A549 (cell line): Measurements from ENCODE around the gene TES. TPM values are rescaled to one million over a fixed set of nuclear protein-coding genes. Genes with fewer than 3 reads are reported as not detected.

ENCODE experiments used
- ATAC-seq, 2 experiments: fragments of 200-7000 bp in 1 of 2; fragments of >200 bp in 1 of 2; cut with Nextera tagmentation in 1 of 2; cut with Tn5 transposase in 1 of 2; 3 replicates each; pipeline versions ENCODE4 v1.8.0 to v1.9.1; 2018 to 2020; ENCODE audit warnings: mild to moderate bottlenecking in 1 of 2, moderate library complexity in 1 of 2
- CTCF ChIA-PET: fragments of 300-600 bp; sonication (Branson Sonifier 250); formaldehyde crosslinking; extraction: SDS; loops from one replicate; lab custom pipeline; 2021; ENCODE audit warnings: antibody characterized with exemption, inconsistent platforms; lab: Yijun Ruan, JAX
- POLR2A ChIA-PET: fragments of 350-600 bp; formaldehyde crosslinking; extraction: SDS; loops from one replicate; lab custom pipeline; 2021; ENCODE audit warnings: antibody characterized with exemption, inconsistent platforms; lab: Yijun Ruan, JAX
- DNase-seq, 2 experiments: peaks; one replicate each; pipeline versions ENCODE4 v3.0.0 to v3.0.0-alpha.2; 2011 to 2016; ENCODE audit warnings: low read depth in 1 of 2, low spot score in 1 of 2
- FAIRE-seq: peaks from 2 replicates; lab custom pipeline; 2011; peaks lifted over from hg19 to GRCh38; lab: Jason Lieb, UNC
- H3K27ac ChIP-seq, 2 experiments: fragments of >200 bp; sonication (Bioruptor Twin); formaldehyde crosslinking; 3 replicates each; pipeline ENCODE4 v1.5.1; 2016 to 2017
- H3K4me1 ChIP-seq: fragments of >200 bp; sonication (Bioruptor Twin); formaldehyde crosslinking; 3 replicates; pipeline ENCODE4 v1.6.1; 2016
- H3K4me2 ChIP-seq: fragments of >200 bp; sonication (Bioruptor Twin); formaldehyde crosslinking; 3 replicates; pipeline ENCODE4 v1.6.1; 2016
- H3K4me3 ChIP-seq: fragments of >200 bp; sonication (Bioruptor Twin); formaldehyde crosslinking; 3 replicates; pipeline ENCODE4 v1.5.1; 2016
- H3K9me3 ChIP-seq: fragments of >200 bp; sonication (Bioruptor Twin); formaldehyde crosslinking; 3 replicates; pipeline ENCODE4 v1.6.1; 2016
- CBX2 ChIP-seq: fragments of 200-600 bp; sonication (generic); IDR thresholded peaks from 2 replicates; pipeline ENCODE4 v1.6.1; 2016; ENCODE audit warnings: low read depth, mild to moderate bottlenecking, borderline replicate concordance
- CBX8 ChIP-seq: fragments of 200-600 bp; sonication (generic); IDR thresholded peaks from 2 replicates; pipeline ENCODE4 v1.6.1; 2016
- CEBPB ChIP-seq, 2 experiments: fragments of >200 bp in 1 of 2; sonication (Bioruptor Twin) in 1 of 2; formaldehyde crosslinking in 1 of 2; IDR thresholded peaks; 2 replicates each; pipeline ENCODE4 v1.6.1; 2012 to 2016
- ESRRA ChIP-seq: fragments of 150-350 bp; IDR thresholded peaks from 2 replicates; pipeline ENCODE4 v1.6.1; 2014; ENCODE audit warnings: mild to moderate bottlenecking, low read length, borderline replicate concordance
- FOSB ChIP-seq: fragments of 250-450 bp; sonication (Bioruptor Pico); IDR thresholded peaks from 2 replicates; pipeline ENCODE4 v1.5.0; 2020; ENCODE audit warnings: mild to moderate bottlenecking, moderate library complexity
- FOSL2 ChIP-seq, 2 experiments: fragments of 450-650 bp in 1 of 2; fragments of >200 bp in 1 of 2; sonication (Bioruptor Twin) in 1 of 2; formaldehyde crosslinking; IDR thresholded peaks; 2 replicates each; pipeline versions ENCODE4 v1.5.0 to v1.6.1; 2016 to 2020; ENCODE audit warnings: mild to moderate bottlenecking in 1 of 2, moderate library complexity in 1 of 2
- FOXS1 ChIP-seq: fragments of 250-450 bp; sonication (Bioruptor Pico); IDR thresholded peaks from 2 replicates; pipeline ENCODE4 v1.5.0; 2020; ENCODE audit warnings: mild to moderate bottlenecking, moderate library complexity
- HDAC2 ChIP-seq: fragments of 200-600 bp; sonication (generic); IDR thresholded peaks from 2 replicates; pipeline ENCODE4 v1.6.1; 2016
- HES2 ChIP-seq: fragments of >200 bp; sonication (Bioruptor Twin); formaldehyde crosslinking; IDR thresholded peaks from 2 replicates; pipeline ENCODE4 v1.6.1; 2016
- HMGXB4 ChIP-seq: fragments of 250-450 bp; sonication (Bioruptor Pico); IDR thresholded peaks from 2 replicates; pipeline ENCODE4 v1.5.0; 2021; ENCODE audit warnings: mild to moderate bottlenecking, moderate library complexity, borderline replicate concordance
- HOXB13 ChIP-seq: fragments of 250-450 bp; sonication (Bioruptor Pico); IDR thresholded peaks from 2 replicates; pipeline ENCODE4 v1.5.0; 2020; ENCODE audit warnings: low read depth, mild to moderate bottlenecking, moderate library complexity
- JUNB ChIP-seq: fragments of >200 bp; sonication (Bioruptor Twin); formaldehyde crosslinking; IDR thresholded peaks from 2 replicates; pipeline ENCODE4 v1.6.1; 2016
- MAFK ChIP-seq: fragments of 450-650 bp; IDR thresholded peaks from 2 replicates; pipeline ENCODE4 v1.6.1; 2014; ENCODE audit not compliant: partially characterized antibody
- NPAS2 ChIP-seq: fragments of 250-450 bp; sonication (Bioruptor Pico); IDR thresholded peaks from 2 replicates; pipeline ENCODE4 v1.8.0; 2022; ENCODE audit warnings: mild to moderate bottlenecking, moderate library complexity, borderline replicate concordance
- PBX3 ChIP-seq: IDR thresholded peaks from 2 replicates; pipeline ENCODE4 v1.6.1; 2012
- POLR2A ChIP-seq: IDR thresholded peaks from 2 replicates; pipeline ENCODE4 v1.6.1; 2012; ENCODE audit warnings: mild to moderate bottlenecking, low read length
- POLR2AphosphoS2 ChIP-seq: conservative IDR thresholded peaks from 2 replicates; pipeline ENCODE4 v1.6.1; 2012; ENCODE audit warnings: low read length, improper control_type of control experiment, inconsistent platforms
- RAD21 ChIP-seq, 2 experiments: fragments of >200 bp in 1 of 2; sonication (Bioruptor Twin) in 1 of 2; formaldehyde crosslinking in 1 of 2; IDR thresholded peaks in 1 of 2; conservative IDR thresholded peaks in 1 of 2; 2 replicates in 1 of 2; 3 replicates in 1 of 2; pipeline ENCODE4 v1.6.1; 2012 to 2018; ENCODE audit warnings: inconsistent platforms in 1 of 2
- RARB ChIP-seq: fragments of 250-450 bp; sonication (Bioruptor Pico); IDR thresholded peaks from 2 replicates; pipeline ENCODE4 v1.8.0; 2021; ENCODE audit warnings: mild to moderate bottlenecking, moderate library complexity
- RCOR1 ChIP-seq: fragments of 150-350 bp; IDR thresholded peaks from 2 replicates; pipeline ENCODE4 v1.6.1; 2014; ENCODE audit warnings: antibody characterized with exemption, low read length, low read depth
- RFX5 ChIP-seq: fragments of 450-650 bp; IDR thresholded peaks from 2 replicates; pipeline ENCODE4 v1.7.1; 2014; ENCODE audit warnings: antibody characterized with exemption, mild to moderate bottlenecking, moderate library complexity
- RNF2 ChIP-seq: fragments of 200-600 bp; sonication (generic); IDR thresholded peaks from 2 replicates; pipeline ENCODE4 v1.6.1; 2016; ENCODE audit warnings: low read depth, mild to moderate bottlenecking, antibody characterized with exemption, moderate library complexity, borderline replicate concordance
- SMC3 ChIP-seq: fragments of >200 bp; sonication (Bioruptor Twin); formaldehyde crosslinking; IDR thresholded peaks from 3 replicates; pipeline ENCODE4 v1.6.1; 2018; ENCODE audit warnings: inconsistent platforms
- TFCP2L1 ChIP-seq: fragments of 250-450 bp; sonication (Bioruptor Pico); IDR thresholded peaks from 2 replicates; pipeline ENCODE4 v1.5.0; 2021; ENCODE audit warnings: mild to moderate bottlenecking
- TP53 ChIP-seq: fragments of 250-450 bp; sonication (Bioruptor Pico); IDR thresholded peaks from 2 replicates; pipeline ENCODE4 v1.5.0; 2021; ENCODE audit warnings: mild to moderate bottlenecking, moderate library complexity
- USF2 ChIP-seq: fragments of 450-650 bp; IDR thresholded peaks from 2 replicates; pipeline ENCODE4 v1.6.1; 2014; ENCODE audit warnings: antibody characterized with exemption
- ZC3H11A ChIP-seq: fragments of 450-650 bp; IDR thresholded peaks from 2 replicates; pipeline ENCODE4 v1.6.1; 2014; ENCODE audit warnings: antibody characterized with exemption, mild to moderate bottlenecking
- ZSCAN20 ChIP-seq: fragments of 250-450 bp; sonication (Bioruptor Pico); IDR thresholded peaks from 2 replicates; pipeline ENCODE4 v1.8.0; 2022; ENCODE audit warnings: mild to moderate bottlenecking, moderate library complexity
- WGBS: methylation state at CpG from one replicate; pipeline ENCODE4 v1.1.6; 2017; ENCODE audit errors: missing lambda C conversion rate; 5-methylcytosine and 5-hydroxymethylcytosine counted together
- polyA plus RNA-seq, 4 experiments: library from polyadenylated mRNA; depleted of rRNA in 3 of 4; stranded (reverse); fragments of >200 nt; fragmentation: RNase III in 1 of 4; extraction: RNeasy Plus Mini Kit Qiagen cat#74134 plus additional on column Dnase treatment in 1 of 4; gene quantifications; 2 replicates in 3 of 4; 3 replicates in 1 of 4; pipeline ENCODE4 v1.2.3, GENCODE V29; 2011 to 2017

The TES gene
- polyA plus RNA-seq, 2 of the 4 experiments (the other 2 are of a cell fraction), result 45.9 to 134 TPM

GRCh38 chr7:116285252-116285651 is 74.9 kb downstream of the TES start:
- TF ChIP-seq FOSL2 (IDR thresholded peaks at IDR 0.05) (no peak), FOSL2 (CRISPR knock-in tag; IDR thresholded peaks at IDR 0.05) (0 out of 2 replicates have a peak, but pooled peaks have one; percentile 31), PBX3 (no peak)
- Histone ChIP-seq H3K4me1 (peaks cover 14% of the 10 kb centered on the region; the same call in 2 of the 3 replicates), H3K9me3 (no peaks in the 10 kb centered on the region), H3K27ac (no peak overlapping the region), H3K4me3 (no peak overlapping the region), H3K4me2 (no peak overlapping the region)
- DNase-seq (no peak), FAIRE-seq (no peak), ATAC-seq (no peak)
- WGBS, result 95% methylated on average over 1 of the region's 1 CpG
- ChIA-PET CTCF (interaction anchor here (0.8 to 1.5 kb wide), 2 partner anchors 13 to 26 kb away, joined by 3 read pairs; no protein-coding TSS in a partner anchor), POLR2A (no interaction called here)

- CTCF ChIA-PET, result no interaction called here
- FAIRE-seq (no peak), DNase-seq (no peak), ATAC-seq (peak in 1 of 2 experiments; percentile 64; a peak in 3 of 6 replicates)
- H3K4me2 ChIP-seq, result no peak overlapping the region
- peaks cover 2% of the 10 kb centered on the region; the same call in 1 of the 3 replicates for H3K9me3 ChIP-seq
- peak overlapping the region in 1 of 2 experiments; percentile 52; a peak in 2 of 6 replicates for H3K27ac ChIP-seq
- peaks cover 10% of the 10 kb centered on the region; the same call in 2 of the 3 replicates for H3K4me1 ChIP-seq
- TF ChIP-seq FOXS1, result no peak
- TF ChIP-seq HES2, result no peak
- no peak for TF ChIP-seq ZSCAN20 (CRISPR knock-in tag)
- TF ChIP-seq RARB, result no peak
- no peak for TF ChIP-seq RCOR1
- TF ChIP-seq HDAC2, result no peak
- no peak for TF ChIP-seq ZC3H11A
- no peak for TF ChIP-seq HMGXB4 (CRISPR knock-in tag)
- TF ChIP-seq ESRRA, result no peak
- no peak for TF ChIP-seq NPAS2
- TF ChIP-seq TFCP2L1 (CRISPR knock-in tag), result no peak
- no peak for TF ChIP-seq CBX8
- POLR2A ChIA-PET, result no interaction called here
- H3K4me3 ChIP-seq, result no peak overlapping the region
Observed at GRCh38 chr7:116290740-116291139, 80.4 kb downstream of the TES start.

- ATAC-seq (no peak), DNase-seq (no peak), FAIRE-seq (no peak)
- H3K9me3 ChIP-seq, result peaks cover 5% of the 10 kb centered on the region; the same call in 1 of the 3 replicates
- no peak overlapping the region for H3K4me3 ChIP-seq
- peak overlapping the region in 1 of 2 experiments; percentile 52; a peak in 1 of 6 replicates for H3K27ac ChIP-seq
- CTCF ChIA-PET, result no interaction called here
- TF ChIP-seq USF2 (no peak), POLR2A (no peak), CBX8 (no peak), RARB (no peak), TFCP2L1 (CRISPR knock-in tag) (no peak), RCOR1 (no peak), RAD21 (conservative IDR thresholded peaks at IDR 0.05 in 1 of 2, IDR thresholded peaks at IDR 0.05 in 1 of 2) (no peak), HOXB13 (CRISPR knock-in tag) (no peak), RFX5 (no peak), FOSL2 (IDR thresholded peaks at IDR 0.05) (no peak), FOSL2 (CRISPR knock-in tag; IDR thresholded peaks at IDR 0.05) (no peak), HMGXB4 (CRISPR knock-in tag) (no peak), JUNB (no peak), CEBPB (IDR thresholded peaks at IDR 0.05) (no peak), CBX2 (no peak), FOSB (CRISPR knock-in tag) (no peak), POLR2AphosphoS2 (no peak), MAFK (no peak), SMC3 (no peak), TP53 (CRISPR knock-in tag) (no peak), RNF2 (no peak)
- WGBS, result 100% methylated on average over 1 of the region's 1 CpG
- H3K4me2 ChIP-seq, result no peak overlapping the region
- POLR2A ChIA-PET, result no interaction called here
- H3K4me1 ChIP-seq, result peaks cover 10% of the 10 kb centered on the region; the same call in 2 of the 3 replicates
Observed at GRCh38 chr7:116291937-116292336, 81.6 kb downstream of the TES start.
